ENCODE results near the gene GPR35. TPM values are rescaled to one million over a fixed set of nuclear protein-coding genes. Genes with fewer than 3 reads are reported as not detected.

Gene GPR35
- total and polyA plus RNA-seq, 11 donors, result 0.48 to 2.7 (median 0.93) TPM; not detected in 1

DNA sequence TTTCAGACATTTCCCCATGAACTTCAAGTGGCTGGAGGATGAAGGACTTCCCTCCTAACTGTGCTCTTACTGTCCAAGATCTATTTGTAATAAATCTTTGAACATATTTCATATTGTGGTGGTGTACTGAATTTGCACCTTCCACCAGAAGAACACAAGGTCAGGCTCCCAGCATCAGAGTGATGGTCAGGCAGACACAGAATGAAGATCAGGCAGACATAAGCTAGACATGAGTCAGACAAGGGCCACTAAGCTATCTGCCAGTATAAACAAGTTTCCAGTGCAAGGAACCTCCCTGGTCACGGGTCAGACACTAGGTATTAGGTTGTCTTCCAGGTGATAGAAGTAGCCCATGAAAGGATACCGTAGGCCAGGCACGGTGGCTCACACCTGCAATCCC is 37.4 kb downstream of the GPR35 start:
- Histone ChIP-seq H3K36me3 (no peaks in the 10 kb centered on the region), H3K27me3 (peaks cover 0 to 51% (median 14%) of the 10 kb centered on the region in 9 donors), H3K27ac (no peak overlapping the region), H3K4me1 (no peaks in the 10 kb centered on the region), H3K4me3 (no peak overlapping the region), H3K9me3 (peaks cover 0 to 27% (median 8%) of the 10 kb centered on the region in 12 donors)
- ATAC-seq (no peak), DNase-seq (no peak)
- intact Hi-C loops (cut with DNase I), result no loop called here
- TF ChIP-seq, protein P1, sequence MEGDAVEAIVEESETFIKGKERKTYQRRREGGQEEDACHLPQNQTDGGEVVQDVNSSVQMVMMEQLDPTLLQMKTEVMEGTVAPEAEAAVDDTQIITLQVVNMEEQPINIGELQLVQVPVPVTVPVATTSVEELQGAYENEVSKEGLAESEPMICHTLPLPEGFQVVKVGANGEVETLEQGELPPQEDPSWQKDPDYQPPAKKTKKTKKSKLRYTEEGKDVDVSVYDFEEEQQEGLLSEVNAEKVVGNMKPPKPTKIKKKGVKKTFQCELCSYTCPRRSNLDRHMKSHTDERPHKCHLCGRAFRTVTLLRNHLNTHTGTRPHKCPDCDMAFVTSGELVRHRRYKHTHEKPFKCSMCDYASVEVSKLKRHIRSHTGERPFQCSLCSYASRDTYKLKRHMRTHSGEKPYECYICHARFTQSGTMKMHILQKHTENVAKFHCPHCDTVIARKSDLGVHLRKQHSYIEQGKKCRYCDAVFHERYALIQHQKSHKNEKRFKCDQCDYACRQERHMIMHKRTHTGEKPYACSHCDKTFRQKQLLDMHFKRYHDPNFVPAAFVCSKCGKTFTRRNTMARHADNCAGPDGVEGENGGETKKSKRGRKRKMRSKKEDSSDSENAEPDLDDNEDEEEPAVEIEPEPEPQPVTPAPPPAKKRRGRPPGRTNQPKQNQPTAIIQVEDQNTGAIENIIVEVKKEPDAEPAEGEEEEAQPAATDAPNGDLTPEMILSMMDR (IDR thresholded peaks at IDR 0.05), result no peak
- TF ChIP-seq POLR2A (IDR thresholded peaks at IDR 0.05), result no peak
- WGBS, 4 donors, result 78 to 86% (median 81%) methylated on average over 3 of the region's 3 CpGs

DNA sequence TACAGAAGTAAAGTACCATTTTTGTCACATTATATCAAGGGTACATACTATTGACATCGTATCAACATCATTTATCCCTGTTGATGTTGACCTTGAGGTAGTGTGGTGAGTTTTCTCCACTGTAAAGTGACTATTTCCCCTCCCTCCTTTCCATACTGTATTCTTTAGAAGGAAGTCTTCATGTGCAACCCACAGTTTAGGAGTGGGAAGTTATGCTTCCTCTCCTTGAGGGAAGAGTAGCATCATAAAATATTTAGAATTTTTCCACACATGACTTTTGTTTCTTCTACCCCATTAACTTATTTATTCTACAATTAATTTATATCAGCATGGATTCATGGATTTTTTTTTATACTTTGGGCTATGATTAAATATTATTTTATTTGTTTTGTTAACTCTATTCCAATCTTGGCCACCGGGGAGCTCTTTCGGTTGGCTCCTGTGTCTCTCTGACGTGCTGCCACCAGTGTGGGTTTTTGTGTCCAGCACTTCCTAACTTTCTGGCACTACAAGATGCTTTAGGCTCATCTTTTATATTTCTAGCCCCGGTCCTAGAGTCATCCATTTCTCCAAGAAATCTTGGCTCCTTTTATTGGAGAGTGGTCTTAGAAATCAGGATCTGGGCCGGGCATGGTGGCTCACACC is 38.4 kb downstream of the GPR35 start:
- Histone ChIP-seq H3K4me3 (no peak overlapping the region), H3K36me3 (no peaks in the 10 kb centered on the region), H3K9me3 (peaks cover 0 to 27% (median 8%) of the 10 kb centered on the region in 12 donors), H3K4me1 (no peaks in the 10 kb centered on the region), H3K27me3 (peaks cover 0 to 49% (median 14%) of the 10 kb centered on the region in 9 donors), H3K27ac (no peak overlapping the region)
- TF ChIP-seq POLR2A (IDR thresholded peaks at IDR 0.05), result no peak
- TF ChIP-seq, protein P1 (IDR thresholded peaks at IDR 0.05), result no peak
- DNase-seq, result no peak
- WGBS, 4 donors, result 68 to 79% (median 76%) methylated on average over 6 of the region's 6 CpGs
- intact Hi-C loops (cut with DNase I), result no loop called here
- no peak for ATAC-seq

DNA sequence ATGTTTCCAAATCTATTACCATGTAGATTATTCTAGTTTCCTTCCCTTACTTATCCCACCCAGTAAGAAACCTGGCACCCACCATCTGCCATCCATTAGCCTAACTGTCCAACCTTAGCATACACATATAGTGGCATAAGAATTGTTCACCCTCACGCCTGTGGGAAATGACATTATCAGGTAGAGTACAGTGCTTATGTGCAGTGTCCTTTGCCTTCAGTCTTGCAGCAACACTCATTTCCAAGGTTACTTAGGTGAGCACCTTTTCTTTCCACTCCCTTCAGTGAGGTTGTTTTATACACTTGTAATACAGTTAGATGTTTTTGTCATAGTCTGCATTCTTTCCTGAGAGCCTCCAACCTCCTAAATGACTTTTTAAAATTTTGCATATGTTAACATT is 39.3 kb downstream of the GPR35 start:
- Histone ChIP-seq H3K36me3 (no peaks in the 10 kb centered on the region), H3K4me1 (no peaks in the 10 kb centered on the region), H3K4me3 (no peak overlapping the region), H3K27me3 (peaks cover 0 to 47% (median 14%) of the 10 kb centered on the region in 9 donors), H3K9me3 (peaks cover 0 to 27% (median 8%) of the 10 kb centered on the region in 12 donors), H3K27ac (no peak overlapping the region)
- DNase-seq, result no peak
- WGBS, 4 donors, result 72 to 82% (median 79%) methylated on average over 1 of the region's 1 CpG
- intact Hi-C loops (cut with DNase I), result no loop called here
- no peak for TF ChIP-seq POLR2A (IDR thresholded peaks at IDR 0.05)
- TF ChIP-seq, protein P1 (IDR thresholded peaks at IDR 0.05), result no peak
- no peak for ATAC-seq

DNA sequence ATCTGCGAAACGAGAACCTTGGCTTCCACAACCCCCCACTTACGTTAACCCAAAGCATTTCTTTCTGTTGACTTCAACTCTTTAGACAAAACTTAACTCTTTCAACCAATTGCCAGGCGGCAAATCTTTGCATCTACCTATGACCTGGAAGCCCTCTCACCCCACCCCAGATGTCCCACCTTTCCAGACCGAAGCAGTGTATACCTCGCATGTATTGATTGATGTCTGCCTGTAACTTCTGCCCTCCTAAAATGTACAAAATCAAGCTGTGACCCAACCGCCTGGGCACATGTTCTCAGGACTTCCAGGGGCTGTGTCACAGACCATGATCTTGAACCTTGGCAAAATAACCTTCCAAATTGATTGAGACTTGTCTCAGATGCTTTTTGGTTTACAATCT is 45.1 kb downstream of the GPR35 start:
- DNase-seq (no peak), ATAC-seq (no peak)
- H3K27ac ChIP-seq, result no peak overlapping the region
- peaks cover 0 to 9% (median 0%) of the 10 kb centered on the region in 12 donors for H3K4me1 ChIP-seq
- no peaks in the 10 kb centered on the region for H3K36me3 ChIP-seq
- no peak overlapping the region for H3K4me3 ChIP-seq
- TF ChIP-seq, protein P1 (IDR thresholded peaks at IDR 0.05), result no peak
- no peak for TF ChIP-seq POLR2A (IDR thresholded peaks at IDR 0.05)
- H3K27me3 ChIP-seq, result peaks cover 0 to 35% (median 9%) of the 10 kb centered on the region in 9 donors
- intact Hi-C loops (cut with DNase I), result no loop called here
- WGBS, 4 donors, result 71 to 80% (median 77%) methylated on average over 7 of the region's 7 CpGs
- H3K9me3 ChIP-seq, result peaks cover 0 to 5% (median 0%) of the 10 kb centered on the region in 12 donors

All from heart left ventricle (tissue), 16 donors.